ENCODE results near the gene FLYWCH2. TPM values are rescaled to one million over a fixed set of nuclear protein-coding genes. Genes with fewer than 3 reads are reported as not detected.
"Not testable (repeated sequence)": the region's sequence is repeated elsewhere in the genome, so short reads cannot be mapped to it uniquely, and the experiment has no call there.

Gene FLYWCH2
- total RNA-seq, 1 experiment from 2014 or later = 24.4 TPM

GRCh38 chr16:2939968-2940367 lies 57.0 kb downstream of the FLYWCH2 start:
- no peaks in the 10 kb centered on the region for H3K9me3 Mint-ChIP-seq (ENCODE audit: unreplicated experiment)
- intact Hi-C loops (cut with micrococcal nuclease) = no loop called here
- CTCF ChIA-PET = interaction anchor here (0.9 to 1.5 kb wide), 3 partner anchors 13 to 62 kb away, joined by 3 to 10 read pairs (median 4); no protein-coding TSS in a partner anchor
- no peaks in the 10 kb centered on the region for H3K4me1 Mint-ChIP-seq (ENCODE audit: insufficient read depth, unreplicated experiment)
- H3K27ac Mint-ChIP-seq (ENCODE audit: low read depth, unreplicated experiment) = no peak overlapping the region
- POLR2A ChIA-PET = interaction anchor here (0.5 to 2.1 kb wide), 4 partner anchors 19 to 40 kb away, joined by 3 to 5 read pairs (median 3); partner anchors contain the start of gene PKMYT1
- no peak for TF ChIP-seq CTCF (IDR thresholded peaks at IDR 0.05; ENCODE audit: unreplicated experiment)
- BruUV-seq (replicated peaks) = no TSS peak
- H3K36me3 Mint-ChIP-seq (ENCODE audit: insufficient read depth, unreplicated experiment) = peaks cover 83% of the 10 kb centered on the region
- no peaks in the 10 kb centered on the region for H3K27me3 Mint-ChIP-seq (ENCODE audit: insufficient read depth, unreplicated experiment)
- H3K4me3 Mint-ChIP-seq (ENCODE audit: unreplicated experiment) = no peak overlapping the region
- DNase-seq (ENCODE audit: unreplicated experiment) = no peak

- no peak overlapping the region for H3K27ac Mint-ChIP-seq (ENCODE audit: low read depth, unreplicated experiment)
- DNase-seq (ENCODE audit: unreplicated experiment) = no peak
- CTCF ChIA-PET = interaction anchor here (1.5 kb wide), 1 partner anchor 15 kb away, joined by 7 read pairs; no protein-coding TSS in a partner anchor
- intact Hi-C loops (cut with micrococcal nuclease) = no loop called here
- no peaks in the 10 kb centered on the region for H3K4me1 Mint-ChIP-seq (ENCODE audit: insufficient read depth, unreplicated experiment)
- H3K36me3 Mint-ChIP-seq (ENCODE audit: insufficient read depth, unreplicated experiment) = peaks cover 74% of the 10 kb centered on the region
- POLR2A ChIA-PET = no interaction called here
- H3K9me3 Mint-ChIP-seq (ENCODE audit: unreplicated experiment) = no peaks in the 10 kb centered on the region
- no peak overlapping the region for H3K4me3 Mint-ChIP-seq (ENCODE audit: unreplicated experiment)
- TF ChIP-seq CTCF (IDR thresholded peaks at IDR 0.05; ENCODE audit: unreplicated experiment) = no peak
- no peaks in the 10 kb centered on the region for H3K27me3 Mint-ChIP-seq (ENCODE audit: insufficient read depth, unreplicated experiment)
- BruUV-seq (replicated peaks) = no TSS peak
Measured at GRCh38 chr16:2942045-2942444, 59.0 kb downstream of the FLYWCH2 start.

GRCh38 chr16:2943716-2944115 lies 60.7 kb downstream of the FLYWCH2 start:
- peaks cover 59% of the 10 kb centered on the region for H3K36me3 Mint-ChIP-seq (ENCODE audit: insufficient read depth, unreplicated experiment)
- H3K27ac Mint-ChIP-seq (ENCODE audit: low read depth, unreplicated experiment); H3K4me1 Mint-ChIP-seq (ENCODE audit: insufficient read depth, unreplicated experiment); H3K9me3 Mint-ChIP-seq (ENCODE audit: unreplicated experiment); H3K4me3 Mint-ChIP-seq (ENCODE audit: unreplicated experiment); DNase-seq (ENCODE audit: unreplicated experiment); H3K27me3 Mint-ChIP-seq (ENCODE audit: insufficient read depth, unreplicated experiment); BruUV-seq (replicated peaks); intact Hi-C loops (cut with micrococcal nuclease): not testable (repeated sequence)
- POLR2A ChIA-PET = interaction anchor here (0.6 kb wide), 1 partner anchor 75 kb away, joined by 3 read pairs; no protein-coding TSS in a partner anchor
- CTCF ChIA-PET = interaction anchor here (0.6 to 2.3 kb wide), 2 partner anchors 17 to 747 kb away, joined by 5 to 12 read pairs; no protein-coding TSS in a partner anchor

- POLR2A ChIA-PET = interaction anchor here (0.6 kb wide), 1 partner anchor 7 kb away, joined by 3 read pairs; no protein-coding TSS in a partner anchor
- no peak overlapping the region for H3K27ac Mint-ChIP-seq (ENCODE audit: low read depth, unreplicated experiment)
- peaks cover 41% of the 10 kb centered on the region for H3K36me3 Mint-ChIP-seq (ENCODE audit: insufficient read depth, unreplicated experiment)
- H3K4me3 Mint-ChIP-seq (ENCODE audit: unreplicated experiment) = no peak overlapping the region
- H3K9me3 Mint-ChIP-seq (ENCODE audit: unreplicated experiment) = no peaks in the 10 kb centered on the region
- no peak for TF ChIP-seq CTCF (IDR thresholded peaks at IDR 0.05; ENCODE audit: unreplicated experiment)
- BruUV-seq (replicated peaks) = no TSS peak
- H3K27me3 Mint-ChIP-seq (ENCODE audit: insufficient read depth, unreplicated experiment) = no peaks in the 10 kb centered on the region
- DNase-seq (ENCODE audit: unreplicated experiment) = no peak
- CTCF ChIA-PET = interaction anchor here (0.6 to 0.8 kb wide), 2 partner anchors 20 to 57 kb away, joined by 3 to 4 read pairs; no protein-coding TSS in a partner anchor
- intact Hi-C loops (cut with micrococcal nuclease) = no loop called here
- H3K4me1 Mint-ChIP-seq (ENCODE audit: insufficient read depth, unreplicated experiment) = no peaks in the 10 kb centered on the region
Measured at GRCh38 chr16:2946649-2947048, 63.6 kb downstream of the FLYWCH2 start.

Other genes with a start within 250 kb of the FLYWCH2 start
- 49.4 and 51.6 TPM in 2 replicates for gene KCTD5, start 200.7 kb upstream of the FLYWCH2 start, total RNA-seq (2022)
- 5.8 and 6.3 TPM in 2 replicates for gene PRSS27, start 163.0 kb upstream of the FLYWCH2 start, total RNA-seq (2022)
- gene SRRM2, start 130.6 kb upstream of the FLYWCH2 start, total RNA-seq (2022) = 710 and 779 TPM in 2 replicates
- gene ELOB, start 105.9 kb upstream of the FLYWCH2 start, total RNA-seq (2022) = 438 and 504 TPM in 2 replicates
- not detected in 2 replicates for gene PRSS33, start 95.7 kb upstream of the FLYWCH2 start, total RNA-seq (2022)
- gene PRSS41, start 84.7 kb upstream of the FLYWCH2 start, total RNA-seq (2022) = not detected in 2 replicates
- gene PRSS21, start 66.0 kb upstream of the FLYWCH2 start, total RNA-seq (2022) = 16.4 TPM in 2 replicates
- gene ZG16B, start 52.9 kb upstream of the FLYWCH2 start, total RNA-seq (2022) = 4.0 and 6.9 TPM in 2 replicates
- gene PRSS22, start 25.0 kb upstream of the FLYWCH2 start, total RNA-seq (2022) = not detected in 2 replicates
- 76.3 and 86.2 TPM in 2 replicates for gene FLYWCH1, start 28.7 kb downstream of the FLYWCH2 start, total RNA-seq (2022)
- gene KREMEN2, start 81.1 kb downstream of the FLYWCH2 start, total RNA-seq (2022) = 0.42 TPM in 1 of 2 replicates, not detected in the other
- gene PAQR4, start 86.1 kb downstream of the FLYWCH2 start, total RNA-seq (2022) = 4.8 and 7.9 TPM in 2 replicates
- gene PKMYT1, start 97.2 kb downstream of the FLYWCH2 start, total RNA-seq (2022) = 16.9 and 34.7 TPM in 2 replicates
- gene CLDN9, start 129.7 kb downstream of the FLYWCH2 start, total RNA-seq (2022) = 0.39 and 0.44 TPM in 2 replicates
- not detected in 2 replicates for gene CLDN6, start 135.0 kb downstream of the FLYWCH2 start, total RNA-seq (2022)
- gene TNFRSF12A, start 137.2 kb downstream of the FLYWCH2 start, total RNA-seq (2022) = 436 and 641 TPM in 2 replicates
- gene HCFC1R1, start 140.7 kb downstream of the FLYWCH2 start, total RNA-seq (2022) = 13.6 and 20.4 TPM in 2 replicates
- 36.8 and 53.1 TPM in 2 replicates for gene THOC6, start 140.8 kb downstream of the FLYWCH2 start, total RNA-seq (2022)
- 0.23 and 0.39 TPM in 2 replicates for gene BICDL2, start 153.7 kb downstream of the FLYWCH2 start, total RNA-seq (2022)
- 0.26 and 0.64 TPM in 2 replicates for gene MMP25, start 163.3 kb downstream of the FLYWCH2 start, total RNA-seq (2022)
- gene IL32, start 182.4 kb downstream of the FLYWCH2 start, total RNA-seq (2022) = 24.0 and 29.8 TPM in 2 replicates
- 0.49 and 1.4 TPM in 2 replicates for gene ZSCAN10, start 216.1 kb downstream of the FLYWCH2 start, total RNA-seq (2022)
- gene ZNF205, start 229.4 kb downstream of the FLYWCH2 start, total RNA-seq (2022) = 11.8 and 12.1 TPM in 2 replicates